Smooth muscle cell (in vitro differentiated cells): ENCODE measurements around the gene SH3RF1. TPM values are rescaled to one million over a fixed set of nuclear protein-coding genes. Genes with fewer than 3 reads are reported as not detected.

Experiments used
- DNase-seq: peaks from one replicate; lab custom pipeline; 2025; ENCODE audit not compliant: unreplicated experiment; lab: John Stamatoyannopoulos, UW
- H2AFZ ChIP-seq: fragments of 200-600 bp; sonication (generic); 2 replicates; pipeline ENCODE4 v1.6.0; 2016; ENCODE audit warnings: antibody characterized with exemption, low read depth, mild to moderate bottlenecking
- H3F3A ChIP-seq: fragments of 200-600 bp; sonication (generic); 2 replicates; pipeline ENCODE4 v1.6.0; 2017; ENCODE audit warnings: antibody characterized with exemption, low read depth
- H3K27ac ChIP-seq: fragments of 200-600 bp; sonication (generic); 2 replicates; pipeline ENCODE4 v1.5.1; 2016; ENCODE audit warnings: low read depth, mild to moderate bottlenecking
- H3K27me3 ChIP-seq: fragments of 200-600 bp; sonication (generic); 2 replicates; pipeline ENCODE4 v1.6.1; 2016; ENCODE audit warnings: low read depth, mild to moderate bottlenecking
- H3K36me3 ChIP-seq: fragments of 200-600 bp; sonication (generic); 2 replicates; pipeline ENCODE4 v1.5.1; 2016; ENCODE audit warnings: low read depth
- H3K4me1 ChIP-seq: fragments of 200-600 bp; sonication (generic); 2 replicates; pipeline ENCODE4 v1.5.1; 2016; ENCODE audit warnings: low read depth
- H3K4me2 ChIP-seq: fragments of 200-600 bp; sonication (generic); 2 replicates; pipeline ENCODE4 v1.6.0; 2016; ENCODE audit warnings: mild to moderate bottlenecking
- H3K4me3 ChIP-seq: fragments of 200-600 bp; sonication (generic); 2 replicates; pipeline ENCODE4 v1.5.1; 2016; ENCODE audit warnings: mild to moderate bottlenecking
- H3K79me2 ChIP-seq: fragments of 200-600 bp; sonication (generic); 2 replicates; pipeline ENCODE4 v1.6.0; 2016; ENCODE audit warnings: low read depth, mild to moderate bottlenecking
- H3K9ac ChIP-seq: fragments of 200-600 bp; sonication (generic); 2 replicates; pipeline ENCODE4 v1.6.0; 2016; ENCODE audit warnings: low read depth
- H3K9me3 ChIP-seq: fragments of 200-600 bp; sonication (generic); replicated peaks from 2 replicates; pipeline ENCODE4 v1.5.1; 2016; ENCODE audit warnings: low read depth
- H4K20me1 ChIP-seq: fragments of 200-600 bp; sonication (generic); 2 replicates; pipeline ENCODE4 v1.6.0; 2016; ENCODE audit warnings: low read depth
- CTCF ChIP-seq: fragments of 200-600 bp; sonication (generic); IDR thresholded peaks from 2 replicates; pipeline ENCODE4 v1.5.1; 2017; ENCODE audit warnings: borderline replicate concordance, mild to moderate bottlenecking, antibody characterized with exemption; ENCODE audit not compliant: insufficient read depth, poor library complexity, severe bottlenecking
- WGBS: methylation state at CpG from one replicate; pipeline ENCODE4 v1.1.7; 2016; ENCODE audit warnings: low lambda C conversion rate; 5-methylcytosine and 5-hydroxymethylcytosine counted together
- polyA plus RNA-seq: library from polyadenylated mRNA; unstranded; fragments of >200 nt; fragmentation: Nextera tagmentation; extraction: Ambion mirVana; gene quantifications from 2 replicates; pipeline ENCODE4 v1.2.1, GENCODE V29; 2016
- total RNA-seq: library from RNA; depleted of rRNA; stranded (reverse); fragments of >200 nt; gene quantifications from 2 replicates; pipeline ENCODE4 v1.2.3, GENCODE V29; 2014

SH3RF1 gene
- total and polyA plus RNA-seq, 2 experiments from 2014 or later, result 9.4 to 10.2 TPM

DNA sequence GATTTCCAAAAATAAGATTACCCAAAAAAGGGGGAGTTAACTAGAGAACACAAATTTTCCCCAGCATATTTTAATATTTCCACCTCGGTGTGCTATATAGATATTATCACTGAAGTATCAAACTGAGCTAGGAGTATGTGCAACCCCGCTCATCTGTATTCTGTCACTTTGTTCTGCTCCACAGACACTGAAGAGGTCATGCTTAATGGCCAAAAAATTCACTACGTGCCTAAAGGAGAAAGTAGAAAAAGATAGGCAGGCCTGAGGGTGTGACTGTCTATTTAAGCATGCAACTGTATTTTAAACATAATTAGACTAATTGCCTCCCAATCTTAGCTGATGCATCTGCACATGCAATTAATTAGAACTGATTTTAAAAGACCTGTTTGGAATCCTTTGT, 24.5 kb downstream of the SH3RF1 start:
- Histone ChIP-seq H3F3A (peaks cover 5% of the 10 kb centered on the region), H3K4me1 (peaks cover 34% of the 10 kb centered on the region), H3K27ac (no peak overlapping the region), H3K4me2 (no peak overlapping the region), H2AFZ (no peak overlapping the region), H3K9me3 (no peaks in the 10 kb centered on the region), H4K20me1 (peaks cover 82% of the 10 kb centered on the region), H3K4me3 (no peak overlapping the region), H3K79me2 (peaks cover 92% of the 10 kb centered on the region), H3K27me3 (no peaks in the 10 kb centered on the region), H3K9ac (no peak overlapping the region), H3K36me3 (no peaks in the 10 kb centered on the region)
- 74% methylated on average over 3 of the region's 3 CpGs for WGBS
- DNase-seq, result no peak
- TF ChIP-seq CTCF, result no peak

GRCh38 chr4:169245061-169245460, 25.7 kb downstream of the SH3RF1 start:
- WGBS, result 92% methylated on average over 2 of the region's 2 CpGs
- H3K79me2 ChIP-seq, result peaks cover 94% of the 10 kb centered on the region
- no peaks in the 10 kb centered on the region for H3K27me3 ChIP-seq
- H3K4me1 ChIP-seq, result peaks cover 26% of the 10 kb centered on the region
- H3K9me3 ChIP-seq, result no peaks in the 10 kb centered on the region
- H3K36me3 ChIP-seq, result no peaks in the 10 kb centered on the region
- H3K9ac ChIP-seq, result no peak overlapping the region
- H3K4me2 ChIP-seq, result no peak overlapping the region
- H4K20me1 ChIP-seq, result peaks cover 84% of the 10 kb centered on the region
- H3K4me3 ChIP-seq, result no peak overlapping the region
- H2AFZ ChIP-seq, result no peak overlapping the region
- no peak for TF ChIP-seq CTCF
- DNase-seq, result no peak
- H3F3A ChIP-seq, result peaks cover 5% of the 10 kb centered on the region
- no peak overlapping the region for H3K27ac ChIP-seq

DNA sequence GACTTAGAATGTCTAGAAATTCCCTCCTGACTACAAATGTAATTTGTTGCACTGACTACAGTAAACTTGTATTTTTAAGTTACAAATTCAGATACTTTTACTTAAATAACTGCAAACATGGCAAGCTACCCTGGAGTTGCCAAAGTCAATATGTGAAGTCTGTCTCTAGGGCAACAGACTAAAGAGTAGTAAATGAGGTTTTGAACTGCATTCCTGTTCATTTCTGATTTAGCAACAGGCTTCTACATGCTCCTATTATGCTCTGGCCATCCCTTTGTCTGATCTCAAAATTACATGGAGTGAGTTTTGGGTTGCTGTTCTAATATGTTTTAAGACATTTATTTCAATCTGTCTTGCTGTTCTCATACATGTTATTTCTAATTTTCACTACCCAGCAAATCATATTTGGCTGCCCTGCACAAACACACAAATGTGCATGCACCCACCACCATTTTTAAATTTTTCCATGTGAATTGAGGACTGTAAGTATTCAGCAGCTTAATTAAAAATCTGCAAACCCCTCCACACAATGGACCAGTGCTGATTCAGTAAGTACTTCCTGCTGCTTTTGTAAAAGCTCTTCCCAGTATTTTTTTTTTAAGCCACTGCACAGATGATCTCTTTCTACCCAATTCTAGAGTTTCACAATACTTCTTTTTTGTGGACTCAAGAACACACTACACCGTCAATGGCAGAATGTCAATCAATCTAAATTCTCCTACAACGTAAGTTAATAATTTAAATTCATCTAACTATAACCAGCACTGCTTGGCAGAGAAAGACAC, 26.7 kb downstream of the SH3RF1 start:
- Histone ChIP-seq H2AFZ (no peak overlapping the region), H3K4me3 (no peak overlapping the region), H3K27me3 (no peaks in the 10 kb centered on the region), H3K9ac (no peak overlapping the region), H3F3A (peaks cover under 1% of the 10 kb centered on the region), H3K79me2 (peaks cover 95% of the 10 kb centered on the region), H3K9me3 (no peaks in the 10 kb centered on the region), H3K27ac (peak overlapping the region; percentile 57), H4K20me1 (peaks cover 85% of the 10 kb centered on the region), H3K4me2 (peak overlapping the region; percentile 52), H3K36me3 (no peaks in the 10 kb centered on the region), H3K4me1 (peaks cover 22% of the 10 kb centered on the region)
- TF ChIP-seq CTCF, result no peak
- WGBS, result 72% methylated on average over 2 of the region's 2 CpGs
- no peak for DNase-seq

DNA sequence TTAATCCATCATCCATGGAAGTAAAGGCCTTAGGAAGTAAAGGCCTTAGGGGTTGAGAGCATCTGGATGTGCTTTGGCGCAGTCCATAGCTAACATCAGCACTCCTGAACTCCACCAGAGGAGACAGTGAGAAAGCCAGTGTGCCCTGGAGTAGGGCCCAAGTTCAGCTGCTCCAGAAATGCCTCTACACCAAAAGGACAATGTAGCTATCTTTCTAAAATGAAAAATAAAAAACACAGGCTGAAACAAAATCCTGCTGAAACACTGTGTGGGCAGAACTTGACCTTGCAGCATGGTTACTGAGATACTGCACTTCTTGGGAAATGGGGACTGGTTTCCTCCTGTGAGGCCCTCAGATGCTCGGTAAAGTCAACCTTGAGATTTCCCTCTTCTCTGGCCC, 29.3 kb downstream of the SH3RF1 start:
- Histone ChIP-seq H3F3A (no peaks in the 10 kb centered on the region), H3K9ac (no peak overlapping the region), H3K4me3 (no peak overlapping the region), H4K20me1 (peaks cover 84% of the 10 kb centered on the region), H3K27ac (no peak overlapping the region), H3K4me2 (no peak overlapping the region), H2AFZ (no peak overlapping the region), H3K9me3 (no peaks in the 10 kb centered on the region), H3K4me1 (peaks cover 14% of the 10 kb centered on the region), H3K79me2 (peaks cover 97% of the 10 kb centered on the region), H3K27me3 (no peaks in the 10 kb centered on the region), H3K36me3 (no peaks in the 10 kb centered on the region)
- no peak for DNase-seq
- TF ChIP-seq CTCF, result no peak
- 83% methylated on average over 2 of the region's 2 CpGs for WGBS
